Measurements from ENCODE around the gene DDX5. TPM values are rescaled to one million over a fixed set of nuclear protein-coding genes. Genes with fewer than 3 reads are reported as not detected.
"Not testable (repeated sequence)": the region's sequence is repeated elsewhere in the genome, so short reads cannot be mapped to it uniquely, and the experiment has no call there.

DDX5 gene
- total RNA-seq, 1 donor from 2014 or later, result 555 TPM

DNA sequence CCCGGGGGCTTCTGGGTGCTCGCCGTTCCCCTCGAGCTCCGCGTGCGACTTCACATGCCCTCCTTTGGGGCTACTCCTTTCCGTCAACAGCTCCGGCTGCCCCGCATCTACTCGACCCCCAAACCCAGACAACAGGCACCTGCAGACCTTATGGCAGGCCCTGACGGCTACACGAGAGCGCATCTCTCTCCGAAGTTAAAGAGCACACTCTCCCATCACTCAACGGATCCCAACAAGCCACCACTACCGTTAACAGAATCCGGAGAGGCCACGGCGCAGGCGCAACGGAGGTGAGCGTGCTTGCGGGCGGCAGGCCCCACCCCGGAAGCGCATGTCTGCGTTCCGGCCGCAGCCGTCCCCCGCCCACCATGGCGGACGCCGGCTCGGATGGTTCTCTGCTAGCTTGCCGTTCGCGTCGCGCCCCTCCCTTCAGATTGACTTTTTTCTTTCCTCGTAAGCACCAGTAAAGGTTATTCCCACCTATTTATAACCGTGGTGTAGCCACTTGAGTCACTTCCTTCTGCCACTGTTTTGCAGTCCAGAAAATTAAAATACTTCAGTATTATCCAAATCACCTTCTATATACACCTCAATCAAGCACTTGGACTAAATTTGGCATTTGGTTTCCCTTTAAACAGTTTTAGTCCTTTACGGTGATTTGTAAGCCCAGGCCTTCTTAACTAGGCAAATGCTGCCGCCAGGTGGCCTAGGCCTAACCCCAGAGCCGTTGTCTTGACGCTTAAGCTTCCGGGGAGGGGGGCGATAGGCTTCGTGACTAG, 9.1 kb downstream of the DDX5 start, which contains the start of gene POLG2:
POLG2 (minus strand) TSS at position 269 of the 779 bp plus-strand sequence; CDS start at position 183, 86 bp downstream.
- peak; percentile 86 for DNase-seq (ENCODE audit: low read depth)
- H3K4me2 ChIP-seq (ENCODE audit: low read length), result peak within 1 kb of the TSS; percentile 91
- Mint-ChIP-seq H3K4me3 (ENCODE audit: unreplicated experiment) (peak within 1 kb of the TSS; percentile 93), H3K27me3 (ENCODE audit: low read depth, unreplicated experiment) (no peaks in the 10 kb centered on the region), H3K27ac (ENCODE audit: unreplicated experiment) (peak within 1 kb of the TSS; percentile 90), H3K36me3 (ENCODE audit: low read depth, unreplicated experiment) (peaks cover 13% of the 10 kb centered on the region), H3K4me1 (ENCODE audit: low read depth, unreplicated experiment) (peaks cover 41% of the 10 kb centered on the region), H3K9me3 (ENCODE audit: unreplicated experiment) (no peaks in the 10 kb centered on the region)
- TF ChIP-seq, protein P1, sequence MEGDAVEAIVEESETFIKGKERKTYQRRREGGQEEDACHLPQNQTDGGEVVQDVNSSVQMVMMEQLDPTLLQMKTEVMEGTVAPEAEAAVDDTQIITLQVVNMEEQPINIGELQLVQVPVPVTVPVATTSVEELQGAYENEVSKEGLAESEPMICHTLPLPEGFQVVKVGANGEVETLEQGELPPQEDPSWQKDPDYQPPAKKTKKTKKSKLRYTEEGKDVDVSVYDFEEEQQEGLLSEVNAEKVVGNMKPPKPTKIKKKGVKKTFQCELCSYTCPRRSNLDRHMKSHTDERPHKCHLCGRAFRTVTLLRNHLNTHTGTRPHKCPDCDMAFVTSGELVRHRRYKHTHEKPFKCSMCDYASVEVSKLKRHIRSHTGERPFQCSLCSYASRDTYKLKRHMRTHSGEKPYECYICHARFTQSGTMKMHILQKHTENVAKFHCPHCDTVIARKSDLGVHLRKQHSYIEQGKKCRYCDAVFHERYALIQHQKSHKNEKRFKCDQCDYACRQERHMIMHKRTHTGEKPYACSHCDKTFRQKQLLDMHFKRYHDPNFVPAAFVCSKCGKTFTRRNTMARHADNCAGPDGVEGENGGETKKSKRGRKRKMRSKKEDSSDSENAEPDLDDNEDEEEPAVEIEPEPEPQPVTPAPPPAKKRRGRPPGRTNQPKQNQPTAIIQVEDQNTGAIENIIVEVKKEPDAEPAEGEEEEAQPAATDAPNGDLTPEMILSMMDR (IDR thresholded peaks at IDR 0.05; ENCODE audit: insufficient read depth, low read depth, low read length), result peak; percentile 47
- TF ChIP-seq EZH2 (IDR thresholded peaks at IDR 0.05; ENCODE audit: insufficient read depth, low read length), result no peak
- peaks cover 59% of the 10 kb centered on the region for H3K79me2 ChIP-seq (ENCODE audit: insufficient read depth, low read length)
- peak within 1 kb of the TSS; percentile 81 for H3K9ac ChIP-seq (ENCODE audit: low read length)
- H3K27me3 ChIP-seq (ENCODE audit: insufficient read depth, low read length), result no peaks in the 10 kb centered on the region
- no peak for FAIRE-seq
- H2AFZ ChIP-seq (ENCODE audit: low read depth, low read length), result peak within 1 kb of the TSS; percentile 28
- H3K27ac ChIP-seq (ENCODE audit: low read depth, low read length), result peak within 1 kb of the TSS; percentile 65
- peaks cover 48% of the 10 kb centered on the region for H3K36me3 ChIP-seq (ENCODE audit: insufficient read depth, low read length)
- H3K4me1 ChIP-seq (ENCODE audit: insufficient read depth, low read length), result peaks cover 33% of the 10 kb centered on the region
- H3K4me3 ChIP-seq (ENCODE audit: insufficient read depth, low read depth, low read length), result peak within 1 kb of the TSS; percentile 74
- no peaks in the 10 kb centered on the region for H3K9me3 ChIP-seq (ENCODE audit: insufficient read depth, low read depth, low read length)
- H4K20me1 ChIP-seq (ENCODE audit: insufficient read depth, low read length), result peaks cover 57% of the 10 kb centered on the region

DNA sequence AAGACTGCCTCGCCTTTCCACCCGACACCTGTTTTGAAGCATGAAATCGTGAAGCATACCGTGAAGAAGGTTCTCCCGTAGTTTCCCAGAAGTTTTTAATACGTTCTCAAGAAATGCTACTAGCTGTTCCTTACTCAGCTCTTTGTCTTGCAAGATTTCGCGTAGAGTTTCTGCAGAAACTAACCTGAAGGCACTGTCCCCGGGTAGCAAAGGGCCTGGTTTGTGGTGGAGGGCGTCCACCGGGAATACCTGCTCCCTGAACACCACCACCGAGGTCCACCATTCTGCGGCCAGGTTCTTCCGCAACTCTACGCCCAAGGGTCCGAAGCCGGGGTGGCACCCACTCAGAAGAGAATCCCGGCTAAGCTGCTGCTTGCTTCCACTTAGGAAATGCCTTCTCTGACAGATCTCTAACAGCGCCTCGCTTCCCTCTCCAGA, 9.7 kb downstream of the DDX5 start:
- H3K27me3 ChIP-seq (ENCODE audit: insufficient read depth, low read length), result no peaks in the 10 kb centered on the region
- H3K4me3 ChIP-seq (ENCODE audit: insufficient read depth, low read depth, low read length), result peak overlapping the region; percentile 74
- DNase-seq (ENCODE audit: low read depth), result no peak
- Mint-ChIP-seq H3K27ac (ENCODE audit: unreplicated experiment) (peak overlapping the region; percentile 90), H3K9me3 (ENCODE audit: unreplicated experiment) (no peaks in the 10 kb centered on the region), H3K4me1 (ENCODE audit: low read depth, unreplicated experiment) (peaks cover 37% of the 10 kb centered on the region), H3K4me3 (ENCODE audit: unreplicated experiment) (peak overlapping the region; percentile 93), H3K27me3 (ENCODE audit: low read depth, unreplicated experiment) (no peaks in the 10 kb centered on the region), H3K36me3 (ENCODE audit: low read depth, unreplicated experiment) (peaks cover 13% of the 10 kb centered on the region)
- peak overlapping the region; percentile 81 for H3K9ac ChIP-seq (ENCODE audit: low read length)
- no peak for TF ChIP-seq EZH2 (IDR thresholded peaks at IDR 0.05; ENCODE audit: insufficient read depth, low read length)
- TF ChIP-seq, protein P1 (IDR thresholded peaks at IDR 0.05; ENCODE audit: insufficient read depth, low read depth, low read length), result no peak
- peaks cover 42% of the 10 kb centered on the region for H3K36me3 ChIP-seq (ENCODE audit: insufficient read depth, low read length)
- peak overlapping the region; percentile 65 for H3K27ac ChIP-seq (ENCODE audit: low read depth, low read length)
- peaks cover 30% of the 10 kb centered on the region for H3K4me1 ChIP-seq (ENCODE audit: insufficient read depth, low read length)
- peaks cover 53% of the 10 kb centered on the region for H3K79me2 ChIP-seq (ENCODE audit: insufficient read depth, low read length)
- H2AFZ ChIP-seq (ENCODE audit: low read depth, low read length), result peak overlapping the region; percentile 28
- no peak for FAIRE-seq
- no peaks in the 10 kb centered on the region for H3K9me3 ChIP-seq (ENCODE audit: insufficient read depth, low read depth, low read length)
- H4K20me1 ChIP-seq (ENCODE audit: insufficient read depth, low read length), result peaks cover 51% of the 10 kb centered on the region
- H3K4me2 ChIP-seq (ENCODE audit: low read length), result peak overlapping the region; percentile 91

DNA sequence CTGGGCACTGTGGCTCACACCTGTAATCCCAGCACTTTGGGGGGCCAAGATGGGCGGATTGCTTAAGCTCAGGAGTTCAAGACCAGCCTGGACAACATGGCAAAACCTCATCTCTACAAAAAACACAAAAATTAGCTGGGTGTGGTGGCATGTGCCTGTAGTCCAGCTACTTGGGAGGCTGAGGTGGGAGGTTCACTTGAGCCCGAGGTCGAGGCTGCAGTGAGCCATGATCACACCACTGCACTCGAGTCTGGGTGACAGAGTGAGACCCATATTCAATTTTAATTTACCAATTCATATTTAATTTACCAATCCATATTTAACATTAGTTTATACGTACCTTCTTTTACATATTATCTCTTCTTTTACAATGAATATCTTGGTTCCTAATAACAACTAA, 10.8 kb downstream of the DDX5 start:
- peaks cover 31% of the 10 kb centered on the region for H3K4me1 Mint-ChIP-seq (ENCODE audit: low read depth, unreplicated experiment)
- H3K27me3 Mint-ChIP-seq (ENCODE audit: low read depth, unreplicated experiment); H3K27ac Mint-ChIP-seq (ENCODE audit: unreplicated experiment); H3K27ac ChIP-seq (ENCODE audit: low read depth, low read length); FAIRE-seq; H3K27me3 ChIP-seq (ENCODE audit: insufficient read depth, low read length); DNase-seq (ENCODE audit: low read depth); H3K9me3 ChIP-seq (ENCODE audit: insufficient read depth, low read depth, low read length); H3K4me3 ChIP-seq (ENCODE audit: insufficient read depth, low read depth, low read length); H3K9ac ChIP-seq (ENCODE audit: low read length); H2AFZ ChIP-seq (ENCODE audit: low read depth, low read length); H3K9me3 Mint-ChIP-seq (ENCODE audit: unreplicated experiment): not testable (repeated sequence)
- H3K4me3 Mint-ChIP-seq (ENCODE audit: unreplicated experiment), result peak overlapping the region; percentile 93
- H3K79me2 ChIP-seq (ENCODE audit: insufficient read depth, low read length), result peaks cover 42% of the 10 kb centered on the region
- peaks cover 37% of the 10 kb centered on the region for H3K36me3 ChIP-seq (ENCODE audit: insufficient read depth, low read length)
- H3K4me1 ChIP-seq (ENCODE audit: insufficient read depth, low read length), result peaks cover 20% of the 10 kb centered on the region
- H3K36me3 Mint-ChIP-seq (ENCODE audit: low read depth, unreplicated experiment), result peaks cover 12% of the 10 kb centered on the region
- peak overlapping the region; percentile 91 for H3K4me2 ChIP-seq (ENCODE audit: low read length)
- H4K20me1 ChIP-seq (ENCODE audit: insufficient read depth, low read length), result peaks cover 40% of the 10 kb centered on the region
